ENCODE results near the gene GPRASP2.
"Not testable (repeated sequence)": the region's sequence is repeated elsewhere in the genome, so short reads cannot be mapped to it uniquely, and the experiment has no call there.

GPRASP2 gene

DNA sequence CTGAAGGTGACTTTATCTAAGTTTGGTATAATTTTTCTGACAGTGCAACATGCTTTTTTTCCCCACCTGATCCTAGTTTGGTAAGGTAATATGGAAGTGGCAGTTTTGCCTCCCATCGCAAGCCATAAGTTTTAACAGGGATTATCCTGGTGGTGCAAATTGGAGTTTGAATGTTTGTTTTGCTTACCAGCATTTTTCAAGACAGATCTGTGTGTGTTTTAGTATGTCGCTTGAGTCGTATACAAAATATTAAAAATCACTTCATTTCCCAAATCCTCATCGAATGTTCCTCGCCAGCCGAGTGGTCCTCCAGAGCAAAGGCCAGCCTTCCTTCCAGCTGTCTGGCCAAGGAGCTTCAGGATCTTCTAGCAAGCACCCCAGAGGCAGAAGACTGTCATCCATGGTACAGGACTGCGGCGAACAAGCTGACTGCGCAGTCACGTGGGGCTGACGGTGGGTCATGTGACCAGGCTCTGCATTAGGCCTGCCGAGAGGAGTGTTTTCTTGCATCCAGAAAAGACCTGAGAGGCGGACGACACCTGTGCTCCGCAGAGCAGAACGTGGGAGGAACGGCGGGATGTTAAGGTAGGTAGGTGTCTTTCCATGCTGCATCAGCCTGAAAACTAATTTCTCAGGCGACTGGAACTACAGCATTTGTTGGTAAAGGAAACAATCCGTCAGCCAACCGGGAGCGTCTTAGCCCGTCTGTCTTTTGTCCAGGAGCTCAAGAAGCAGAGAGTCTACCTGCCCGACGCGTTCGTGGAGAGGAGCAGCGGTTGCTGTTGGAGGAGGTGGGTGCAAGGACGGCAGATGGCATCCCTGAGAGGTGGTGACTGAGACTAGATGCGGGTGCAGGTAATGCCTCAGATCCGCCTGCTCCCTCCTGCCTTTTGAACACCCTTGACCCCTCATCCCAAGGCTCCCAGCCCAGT is 8.3 kb downstream of the GPRASP2 start, which contains the start of gene GPRASP3:
Gene GPRASP3, plus strand, starts transcription at position 507 of the 932 bp plus-strand sequence. CDS start 28,253 bp downstream, outside the sequence.
- H3K27me3 ChIP-seq (ENCODE audit: insufficient read depth, poor library complexity, severe bottlenecking) = peaks cover 3% of the 10 kb centered on the region
- H3K4me3 ChIP-seq (replicated peaks; ENCODE audit: insufficient read depth, low read length) = no peak within 1 kb of the TSS; the same call in 1 of the 2 replicates
- DNase-seq (ENCODE audit: low read depth in 1 of 2, low spot score in 1 of 2) = peak; percentile 2 to 4
- TF ChIP-seq GABPA (IDR thresholded peaks at IDR 0.05; ENCODE audit: low read depth) = no peak
- no peak for TF ChIP-seq POLR2AphosphoS5 (IDR thresholded peaks at IDR 0.05; ENCODE audit: low read depth)
- TF ChIP-seq, protein P1, sequence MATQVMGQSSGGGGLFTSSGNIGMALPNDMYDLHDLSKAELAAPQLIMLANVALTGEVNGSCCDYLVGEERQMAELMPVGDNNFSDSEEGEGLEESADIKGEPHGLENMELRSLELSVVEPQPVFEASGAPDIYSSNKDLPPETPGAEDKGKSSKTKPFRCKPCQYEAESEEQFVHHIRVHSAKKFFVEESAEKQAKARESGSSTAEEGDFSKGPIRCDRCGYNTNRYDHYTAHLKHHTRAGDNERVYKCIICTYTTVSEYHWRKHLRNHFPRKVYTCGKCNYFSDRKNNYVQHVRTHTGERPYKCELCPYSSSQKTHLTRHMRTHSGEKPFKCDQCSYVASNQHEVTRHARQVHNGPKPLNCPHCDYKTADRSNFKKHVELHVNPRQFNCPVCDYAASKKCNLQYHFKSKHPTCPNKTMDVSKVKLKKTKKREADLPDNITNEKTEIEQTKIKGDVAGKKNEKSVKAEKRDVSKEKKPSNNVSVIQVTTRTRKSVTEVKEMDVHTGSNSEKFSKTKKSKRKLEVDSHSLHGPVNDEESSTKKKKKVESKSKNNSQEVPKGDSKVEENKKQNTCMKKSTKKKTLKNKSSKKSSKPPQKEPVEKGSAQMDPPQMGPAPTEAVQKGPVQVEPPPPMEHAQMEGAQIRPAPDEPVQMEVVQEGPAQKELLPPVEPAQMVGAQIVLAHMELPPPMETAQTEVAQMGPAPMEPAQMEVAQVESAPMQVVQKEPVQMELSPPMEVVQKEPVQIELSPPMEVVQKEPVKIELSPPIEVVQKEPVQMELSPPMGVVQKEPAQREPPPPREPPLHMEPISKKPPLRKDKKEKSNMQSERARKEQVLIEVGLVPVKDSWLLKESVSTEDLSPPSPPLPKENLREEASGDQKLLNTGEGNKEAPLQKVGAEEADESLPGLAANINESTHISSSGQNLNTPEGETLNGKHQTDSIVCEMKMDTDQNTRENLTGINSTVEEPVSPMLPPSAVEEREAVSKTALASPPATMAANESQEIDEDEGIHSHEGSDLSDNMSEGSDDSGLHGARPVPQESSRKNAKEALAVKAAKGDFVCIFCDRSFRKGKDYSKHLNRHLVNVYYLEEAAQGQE (IDR thresholded peaks at IDR 0.05; ENCODE audit: insufficient replicate concordance, low read depth) = no peak
- TF ChIP-seq SPI1 (IDR thresholded peaks at IDR 0.05; ENCODE audit: borderline replicate concordance, low read depth) = no peak
- TF ChIP-seq, protein P2, sequence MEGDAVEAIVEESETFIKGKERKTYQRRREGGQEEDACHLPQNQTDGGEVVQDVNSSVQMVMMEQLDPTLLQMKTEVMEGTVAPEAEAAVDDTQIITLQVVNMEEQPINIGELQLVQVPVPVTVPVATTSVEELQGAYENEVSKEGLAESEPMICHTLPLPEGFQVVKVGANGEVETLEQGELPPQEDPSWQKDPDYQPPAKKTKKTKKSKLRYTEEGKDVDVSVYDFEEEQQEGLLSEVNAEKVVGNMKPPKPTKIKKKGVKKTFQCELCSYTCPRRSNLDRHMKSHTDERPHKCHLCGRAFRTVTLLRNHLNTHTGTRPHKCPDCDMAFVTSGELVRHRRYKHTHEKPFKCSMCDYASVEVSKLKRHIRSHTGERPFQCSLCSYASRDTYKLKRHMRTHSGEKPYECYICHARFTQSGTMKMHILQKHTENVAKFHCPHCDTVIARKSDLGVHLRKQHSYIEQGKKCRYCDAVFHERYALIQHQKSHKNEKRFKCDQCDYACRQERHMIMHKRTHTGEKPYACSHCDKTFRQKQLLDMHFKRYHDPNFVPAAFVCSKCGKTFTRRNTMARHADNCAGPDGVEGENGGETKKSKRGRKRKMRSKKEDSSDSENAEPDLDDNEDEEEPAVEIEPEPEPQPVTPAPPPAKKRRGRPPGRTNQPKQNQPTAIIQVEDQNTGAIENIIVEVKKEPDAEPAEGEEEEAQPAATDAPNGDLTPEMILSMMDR (IDR thresholded peaks at IDR 0.05; ENCODE audit: insufficient read depth, low read length) = no peak
- H3K27ac ChIP-seq (replicated peaks) = no peak within 1 kb of the TSS

DNA sequence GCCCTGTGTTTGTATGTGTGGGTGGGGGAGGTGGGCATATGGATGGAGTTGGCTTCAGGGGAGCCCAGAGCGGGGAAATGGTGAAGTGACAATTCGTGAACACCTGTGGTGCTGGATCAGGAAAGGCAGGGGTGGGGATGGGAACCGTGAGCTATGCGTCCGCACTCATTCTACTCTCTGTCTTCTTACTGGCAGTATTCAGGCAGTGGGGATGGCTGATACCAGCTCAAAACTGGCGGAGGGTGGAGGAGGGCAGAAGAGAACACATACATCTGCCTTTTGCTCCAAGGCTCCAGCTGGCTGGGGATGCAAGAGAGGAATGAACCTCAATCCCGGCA is 8.9 kb downstream of the GPRASP2 start:
- H3K27me3 ChIP-seq (ENCODE audit: insufficient read depth, poor library complexity, severe bottlenecking); H3K27ac ChIP-seq (replicated peaks); H3K4me3 ChIP-seq (replicated peaks; ENCODE audit: insufficient read depth, low read length); DNase-seq (ENCODE audit: low read depth in 1 of 2, low spot score in 1 of 2): not testable (repeated sequence)

DNA sequence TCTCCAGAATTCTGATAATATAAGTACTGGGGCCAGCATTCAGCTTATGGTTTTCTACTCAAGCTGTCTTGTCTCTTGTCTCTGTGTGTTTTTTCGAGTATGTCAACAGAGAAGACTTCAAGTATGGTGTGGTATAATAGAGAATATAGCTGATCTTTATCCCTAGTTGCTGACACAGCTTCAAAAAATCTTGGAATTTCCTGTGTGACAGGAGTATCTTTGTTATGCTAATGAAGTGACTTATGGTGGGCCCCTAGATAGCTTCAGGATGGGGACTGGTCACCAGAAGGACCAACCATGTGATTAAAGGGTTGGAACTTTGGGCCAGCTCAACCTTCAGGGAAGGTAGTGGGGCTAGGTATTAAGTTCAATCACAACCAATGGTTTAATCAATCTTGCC is 11.2 kb downstream of the GPRASP2 start:
- TF ChIP-seq, protein P1 (IDR thresholded peaks at IDR 0.05; ENCODE audit: insufficient replicate concordance, low read depth) = no peak
- TF ChIP-seq POLR2AphosphoS5 (IDR thresholded peaks at IDR 0.05; ENCODE audit: low read depth) (no peak), GABPA (IDR thresholded peaks at IDR 0.05; ENCODE audit: low read depth) (no peak), SPI1 (IDR thresholded peaks at IDR 0.05; ENCODE audit: borderline replicate concordance, low read depth) (no peak)
- TF ChIP-seq, protein P2 (IDR thresholded peaks at IDR 0.05; ENCODE audit: insufficient read depth, low read length) = no peak
- Histone ChIP-seq H3K27ac (replicated peaks) (no peak overlapping the region), H3K4me3 (replicated peaks; ENCODE audit: insufficient read depth, low read length) (no peak overlapping the region), H3K27me3 (ENCODE audit: insufficient read depth, poor library complexity, severe bottlenecking) (no peaks in the 10 kb centered on the region)
- no peak for DNase-seq (ENCODE audit: low read depth in 1 of 2, low spot score in 1 of 2)

GRCh38 chrX:102727761-102728160 is 15.5 kb downstream of the GPRASP2 start:
- no peak overlapping the region for H3K27ac ChIP-seq (replicated peaks)
- H3K4me3 ChIP-seq (replicated peaks; ENCODE audit: insufficient read depth, low read length) = no peak overlapping the region
- no peaks in the 10 kb centered on the region for H3K27me3 ChIP-seq (ENCODE audit: insufficient read depth, poor library complexity, severe bottlenecking)
- TF ChIP-seq POLR2AphosphoS5 (IDR thresholded peaks at IDR 0.05; ENCODE audit: low read depth) = no peak
- TF ChIP-seq SPI1 (IDR thresholded peaks at IDR 0.05; ENCODE audit: borderline replicate concordance, low read depth) = no peak
- DNase-seq (ENCODE audit: low read depth in 1 of 2, low spot score in 1 of 2) = no peak

Data from HL-60 (cell line).